HEK293T (cell line): ENCODE measurements around the gene NACC2.

Source experiments
- CTCF ChIA-PET: fragments of 350-600 bp; formaldehyde crosslinking; extraction: SDS; loops from one replicate; lab custom pipeline; 2021; ENCODE audit warnings: antibody characterized with exemption, inconsistent platforms; lab: Yijun Ruan, JAX
- POLR2A ChIA-PET: fragments of 350-600 bp; formaldehyde crosslinking; extraction: SDS; loops from one replicate; lab custom pipeline; 2020; ENCODE audit warnings: antibody characterized with exemption, inconsistent platforms; lab: Yijun Ruan, JAX
- DNase-seq: peaks from one replicate; pipeline ENCODE4 v3.0.0; 2012; ENCODE audit warnings: mixed read lengths; ENCODE audit errors: extremely low spot score
- ARNT ChIP-seq: fragments of 450-650 bp; IDR thresholded peaks from 2 replicates; pipeline ENCODE4 v1.6.1; 2017; ENCODE audit warnings: mild to moderate bottlenecking
- BHLHE40 ChIP-seq: fragments of 450-650 bp; IDR thresholded peaks from 2 replicates; pipeline ENCODE4 v1.6.1; 2016; ENCODE audit warnings: mild to moderate bottlenecking, moderate library complexity, borderline replicate concordance
- CTBP1 ChIP-seq: fragments of 450-650 bp; IDR thresholded peaks from 2 replicates; pipeline ENCODE4 v1.6.1; 2016; ENCODE audit warnings: borderline replicate concordance
- ELF4 ChIP-seq: fragments of 450-650 bp; IDR thresholded peaks from 2 replicates; pipeline ENCODE4 v1.6.1; 2017; ENCODE audit warnings: antibody characterized with exemption
- FOXA1 ChIP-seq: fragments of 450-650 bp; IDR thresholded peaks from 2 replicates; pipeline ENCODE4 v1.6.1; 2016; ENCODE audit warnings: mild to moderate bottlenecking
- FOXK2 ChIP-seq: fragments of 450-650 bp; IDR thresholded peaks from 2 replicates; pipeline ENCODE4 v1.6.1; 2016; ENCODE audit warnings: mild to moderate bottlenecking
- FOXM1 ChIP-seq: fragments of 450-650 bp; IDR thresholded peaks from 2 replicates; pipeline ENCODE4 v1.6.1; 2017; ENCODE audit warnings: mild to moderate bottlenecking, borderline replicate concordance
- HDGF ChIP-seq: fragments of 450-650 bp; IDR thresholded peaks from 2 replicates; pipeline ENCODE4 v1.6.1; 2017; ENCODE audit warnings: antibody characterized with exemption, borderline replicate concordance
- L3MBTL2 ChIP-seq: fragments of 450-650 bp; conservative IDR thresholded peaks from 2 replicates; pipeline ENCODE4 v1.6.1; 2016; ENCODE audit warnings: mild to moderate bottlenecking
- LEF1 ChIP-seq: fragments of 450-650 bp; IDR thresholded peaks from 2 replicates; pipeline ENCODE4 v1.6.1; 2017; ENCODE audit warnings: mild to moderate bottlenecking, borderline replicate concordance
- NFRKB ChIP-seq: fragments of 450-650 bp; IDR thresholded peaks from 2 replicates; pipeline ENCODE4 v1.6.1; 2016; ENCODE audit warnings: mild to moderate bottlenecking, moderate library complexity
- SP1 ChIP-seq: fragments of 450-650 bp; IDR thresholded peaks from 2 replicates; pipeline ENCODE4 v1.6.1; 2017
- SUZ12 ChIP-seq: fragments of 450-650 bp; IDR thresholded peaks from 2 replicates; pipeline ENCODE4 v1.6.1; 2016; ENCODE audit warnings: mild to moderate bottlenecking
- TARDBP ChIP-seq: fragments of 450-650 bp; IDR thresholded peaks from 2 replicates; pipeline ENCODE4 v1.6.1; 2016
- ZNF384 ChIP-seq: fragments of 450-650 bp; IDR thresholded peaks from 2 replicates; pipeline ENCODE4 v1.6.1; 2016
- TF ChIP-seq, protein P1 (sequence below): fragments of 450-650 bp; IDR thresholded peaks from 2 replicates; pipeline ENCODE4 v1.6.1; 2016

NACC2 gene

GRCh38 chr9:136021171-136021871, 73.8 kb downstream of the NACC2 start:
- DNase-seq, result no peak
- CTCF ChIA-PET, result no interaction called here
- TF ChIP-seq TARDBP (no peak), FOXM1 (no peak), L3MBTL2 (no peak), ELF4 (no peak), ZNF384 (no peak), SUZ12 (no peak), HDGF (no peak), BHLHE40 (no peak), LEF1 (no peak)
- TF ChIP-seq, protein P1, sequence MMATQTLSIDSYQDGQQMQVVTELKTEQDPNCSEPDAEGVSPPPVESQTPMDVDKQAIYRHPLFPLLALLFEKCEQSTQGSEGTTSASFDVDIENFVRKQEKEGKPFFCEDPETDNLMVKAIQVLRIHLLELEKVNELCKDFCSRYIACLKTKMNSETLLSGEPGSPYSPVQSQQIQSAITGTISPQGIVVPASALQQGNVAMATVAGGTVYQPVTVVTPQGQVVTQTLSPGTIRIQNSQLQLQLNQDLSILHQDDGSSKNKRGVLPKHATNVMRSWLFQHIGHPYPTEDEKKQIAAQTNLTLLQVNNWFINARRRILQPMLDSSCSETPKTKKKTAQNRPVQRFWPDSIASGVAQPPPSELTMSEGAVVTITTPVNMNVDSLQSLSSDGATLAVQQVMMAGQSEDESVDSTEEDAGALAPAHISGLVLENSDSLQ, result no peak
- POLR2A ChIA-PET, result no interaction called here

DNA sequence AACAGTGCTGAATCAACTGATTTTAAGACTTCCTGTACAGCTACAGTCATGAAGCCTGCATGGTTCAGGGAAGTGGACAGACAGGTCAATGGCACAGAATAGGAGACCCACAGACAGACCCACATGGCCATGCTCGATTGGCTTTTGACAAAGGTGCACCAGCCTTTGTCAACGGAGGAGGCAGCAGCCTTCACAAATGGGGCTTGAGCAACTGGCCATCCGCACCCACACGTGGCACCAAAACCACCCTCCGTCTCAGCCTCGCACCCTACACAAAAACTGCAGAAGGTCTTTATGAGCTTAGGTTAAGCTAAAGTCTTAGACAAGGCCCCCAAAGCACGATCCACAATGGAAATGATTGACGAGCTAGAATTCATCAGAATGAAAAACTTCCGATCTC, 74.4 kb downstream of the NACC2 start:
- ChIA-PET CTCF (no interaction called here), POLR2A (interaction anchor here (1.5 kb wide), 1 partner anchor 13 kb away, joined by 3 read pairs; no protein-coding TSS in a partner anchor)
- TF ChIP-seq HDGF, result no peak
- TF ChIP-seq, protein P1, result no peak
- TF ChIP-seq ELF4, result no peak
- TF ChIP-seq FOXK2, result no peak
- no peak for TF ChIP-seq ZNF384
- no peak for TF ChIP-seq NFRKB
- TF ChIP-seq SUZ12, result no peak
- TF ChIP-seq FOXA1, result no peak
- TF ChIP-seq SP1, result no peak
- no peak for TF ChIP-seq ARNT
- no peak for TF ChIP-seq TARDBP
- no peak for TF ChIP-seq CTBP1
- no peak for TF ChIP-seq L3MBTL2
- TF ChIP-seq BHLHE40, result no peak
- TF ChIP-seq FOXM1, result no peak
- no peak for TF ChIP-seq LEF1
- DNase-seq, result no peak

DNA sequence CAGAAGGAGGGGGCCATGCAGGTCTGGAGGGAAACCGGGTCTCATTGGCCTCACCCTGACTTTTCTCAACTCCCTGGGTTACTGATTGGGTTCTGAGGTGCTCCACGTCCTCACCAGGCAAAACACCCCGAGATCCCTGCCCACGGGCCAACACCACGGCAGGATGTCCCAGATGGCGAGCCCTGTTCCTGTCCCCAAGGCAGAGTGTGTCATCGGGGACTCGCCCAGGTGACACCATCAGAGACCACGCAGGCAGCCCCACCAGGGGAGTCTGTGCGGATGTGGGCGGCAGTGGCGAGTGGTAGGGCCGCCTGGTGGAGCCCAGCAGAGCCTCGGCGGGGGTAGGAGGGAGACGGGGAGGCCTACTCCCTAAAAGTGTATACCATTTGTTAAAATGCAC, 74.9 kb downstream of the NACC2 start:
- no peak for TF ChIP-seq SUZ12
- TF ChIP-seq, protein P1, result no peak
- no peak for TF ChIP-seq SP1
- ChIA-PET POLR2A (interaction anchor here (1.5 kb wide), 1 partner anchor 12 kb away, joined by 3 read pairs; no protein-coding TSS in a partner anchor), CTCF (no interaction called here)
- no peak for DNase-seq

DNA sequence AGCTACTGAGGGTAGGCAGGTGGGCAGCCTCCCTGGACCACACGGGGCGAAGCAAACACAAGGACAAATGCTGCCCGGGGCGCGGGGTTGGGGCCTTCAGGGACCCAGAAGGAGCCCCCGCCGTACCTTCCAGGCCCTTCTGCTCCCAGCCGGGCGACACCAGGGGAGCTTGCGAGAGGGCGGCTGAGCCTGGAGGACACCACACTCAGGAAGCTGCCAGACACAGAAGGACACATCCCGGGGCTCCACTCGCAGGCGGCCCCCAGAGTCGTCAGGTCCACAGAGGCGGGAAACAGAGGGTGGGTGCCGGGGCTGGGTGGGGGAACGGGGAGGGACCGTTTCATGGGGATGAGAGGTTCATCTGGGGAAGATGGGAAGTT, 75.4 kb downstream of the NACC2 start:
- no peak for DNase-seq
- TF ChIP-seq FOXM1 (no peak), HDGF (no peak), ARNT (no peak), FOXK2 (no peak), CTBP1 (no peak), TARDBP (no peak), LEF1 (no peak), SUZ12 (no peak), FOXA1 (no peak), BHLHE40 (no peak), SP1 (no peak), ELF4 (no peak), NFRKB (no peak)
- TF ChIP-seq, protein P1, result no peak
- ChIA-PET POLR2A (interaction anchor here (1.5 kb wide), 1 partner anchor 12 kb away, joined by 3 read pairs; no protein-coding TSS in a partner anchor), CTCF (no interaction called here)

GRCh38 chr9:136019041-136019680, 75.9 kb downstream of the NACC2 start:
- POLR2A ChIA-PET, result interaction anchor here (0.5 to 1.5 kb wide), 2 partner anchors 11 to 54 kb away, joined by 3 read pairs; no protein-coding TSS in a partner anchor
- TF ChIP-seq CTBP1, result no peak
- no peak for TF ChIP-seq BHLHE40
- no peak for TF ChIP-seq ELF4
- no peak for TF ChIP-seq L3MBTL2
- no peak for TF ChIP-seq NFRKB
- TF ChIP-seq FOXK2, result no peak
- no peak for TF ChIP-seq ZNF384
- no peak for TF ChIP-seq SUZ12
- no peak for TF ChIP-seq FOXM1
- TF ChIP-seq ARNT, result no peak
- CTCF ChIA-PET, result no interaction called here
- no peak for DNase-seq
